ENCODE measurements around the gene ACTA2. TPM values are rescaled to one million over a fixed set of nuclear protein-coding genes. Genes with fewer than 3 reads are reported as not detected.

The ACTA2 gene
- total RNA-seq, 1 donor from 2014 or later: 19.0 TPM

DNA sequence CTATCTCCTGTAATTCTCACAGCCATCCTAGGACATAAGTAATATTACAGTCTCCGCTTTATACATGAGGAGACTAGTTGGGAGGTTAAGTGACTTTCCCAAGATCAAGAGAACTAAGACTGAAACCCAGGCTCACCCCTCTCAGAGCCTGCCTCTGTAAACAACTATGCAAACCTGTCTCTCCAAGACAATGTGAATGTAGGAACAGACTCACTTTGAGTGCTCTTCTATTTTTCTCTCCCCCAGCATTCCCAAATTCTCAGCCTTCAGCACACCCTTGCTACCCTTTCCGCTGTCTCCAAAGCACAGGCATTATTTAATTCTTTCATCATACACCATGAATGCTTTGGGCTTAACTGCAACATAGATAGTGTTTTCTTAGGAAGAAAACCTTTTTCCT, 13.6 kb downstream of the ACTA2 start:
- Mint-ChIP-seq H3K4me1 (peaks cover 4% of the 10 kb centered on the region), H3K36me3 (no peaks in the 10 kb centered on the region), H3K4me3 (no peak overlapping the region), H3K27ac (no peak overlapping the region), H3K9me3 (no peaks in the 10 kb centered on the region), H3K27me3 (ENCODE audit: insufficient read depth, low read depth) (no peaks in the 10 kb centered on the region)
- Histone ChIP-seq H4K20me1 (ENCODE audit: low read depth) (no peaks in the 10 kb centered on the region), H3K4me2 (no peak overlapping the region), H3K9ac (no peak overlapping the region), H3K4me1 (no peaks in the 10 kb centered on the region), H3K27me3 (no peaks in the 10 kb centered on the region), H3K4me3 (no peak overlapping the region), H3K79me2 (ENCODE audit: low read depth) (no peaks in the 10 kb centered on the region), H2AFZ (replicated peaks) (no peak overlapping the region), H3K36me3 (no peaks in the 10 kb centered on the region), H3K27ac (no peak overlapping the region), H3F3A (ENCODE audit: low read depth) (no peaks in the 10 kb centered on the region), H3K9me3 (ENCODE audit: low read depth) (no peaks in the 10 kb centered on the region)
- DNase-seq (ENCODE audit: low spot score): no peak
- TF ChIP-seq EZH2phosphoT487 (IDR thresholded peaks at IDR 0.05) (no peak), EZH2 (IDR thresholded peaks at IDR 0.05) (no peak)
- TF ChIP-seq, protein P1, sequence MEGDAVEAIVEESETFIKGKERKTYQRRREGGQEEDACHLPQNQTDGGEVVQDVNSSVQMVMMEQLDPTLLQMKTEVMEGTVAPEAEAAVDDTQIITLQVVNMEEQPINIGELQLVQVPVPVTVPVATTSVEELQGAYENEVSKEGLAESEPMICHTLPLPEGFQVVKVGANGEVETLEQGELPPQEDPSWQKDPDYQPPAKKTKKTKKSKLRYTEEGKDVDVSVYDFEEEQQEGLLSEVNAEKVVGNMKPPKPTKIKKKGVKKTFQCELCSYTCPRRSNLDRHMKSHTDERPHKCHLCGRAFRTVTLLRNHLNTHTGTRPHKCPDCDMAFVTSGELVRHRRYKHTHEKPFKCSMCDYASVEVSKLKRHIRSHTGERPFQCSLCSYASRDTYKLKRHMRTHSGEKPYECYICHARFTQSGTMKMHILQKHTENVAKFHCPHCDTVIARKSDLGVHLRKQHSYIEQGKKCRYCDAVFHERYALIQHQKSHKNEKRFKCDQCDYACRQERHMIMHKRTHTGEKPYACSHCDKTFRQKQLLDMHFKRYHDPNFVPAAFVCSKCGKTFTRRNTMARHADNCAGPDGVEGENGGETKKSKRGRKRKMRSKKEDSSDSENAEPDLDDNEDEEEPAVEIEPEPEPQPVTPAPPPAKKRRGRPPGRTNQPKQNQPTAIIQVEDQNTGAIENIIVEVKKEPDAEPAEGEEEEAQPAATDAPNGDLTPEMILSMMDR (IDR thresholded peaks at IDR 0.05): no peak

DNA sequence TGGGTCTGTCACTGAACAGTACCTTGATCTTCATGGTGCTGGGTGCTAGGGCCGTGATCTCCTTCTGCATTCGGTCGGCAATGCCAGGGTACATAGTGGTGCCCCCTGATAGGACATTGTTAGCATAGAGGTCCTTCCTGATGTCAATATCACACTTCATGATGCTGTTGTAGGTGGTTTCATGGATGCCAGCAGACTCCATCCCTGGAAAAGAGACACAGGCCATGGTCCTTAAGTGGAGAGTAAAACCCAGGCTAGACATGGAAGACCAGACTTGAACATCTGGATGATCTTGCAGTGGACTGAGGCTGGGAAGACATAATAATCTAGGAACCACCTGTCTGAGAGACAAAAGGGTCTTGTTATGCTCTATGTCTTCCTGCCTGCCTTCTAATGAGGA, 14.5 kb downstream of the ACTA2 start:
- Histone ChIP-seq H3K79me2 (ENCODE audit: low read depth) (no peaks in the 10 kb centered on the region), H3K36me3 (no peaks in the 10 kb centered on the region), H4K20me1 (ENCODE audit: low read depth) (no peaks in the 10 kb centered on the region), H2AFZ (replicated peaks) (no peak overlapping the region), H3K4me3 (no peak overlapping the region), H3K27ac (no peak overlapping the region), H3K9ac (no peak overlapping the region), H3K9me3 (ENCODE audit: low read depth) (no peaks in the 10 kb centered on the region), H3K27me3 (no peaks in the 10 kb centered on the region), H3K4me2 (no peak overlapping the region), H3K4me1 (no peaks in the 10 kb centered on the region), H3F3A (ENCODE audit: low read depth) (no peaks in the 10 kb centered on the region)
- Mint-ChIP-seq H3K4me3 (no peak overlapping the region), H3K36me3 (no peaks in the 10 kb centered on the region), H3K4me1 (peaks cover 4% of the 10 kb centered on the region), H3K9me3 (no peaks in the 10 kb centered on the region), H3K27me3 (ENCODE audit: insufficient read depth, low read depth) (no peaks in the 10 kb centered on the region), H3K27ac (no peak overlapping the region)
- DNase-seq (ENCODE audit: low spot score): no peak
- TF ChIP-seq EZH2 (IDR thresholded peaks at IDR 0.05) (no peak), EZH2phosphoT487 (IDR thresholded peaks at IDR 0.05) (no peak)
- TF ChIP-seq, protein P1 (IDR thresholded peaks at IDR 0.05): no peak

DNA sequence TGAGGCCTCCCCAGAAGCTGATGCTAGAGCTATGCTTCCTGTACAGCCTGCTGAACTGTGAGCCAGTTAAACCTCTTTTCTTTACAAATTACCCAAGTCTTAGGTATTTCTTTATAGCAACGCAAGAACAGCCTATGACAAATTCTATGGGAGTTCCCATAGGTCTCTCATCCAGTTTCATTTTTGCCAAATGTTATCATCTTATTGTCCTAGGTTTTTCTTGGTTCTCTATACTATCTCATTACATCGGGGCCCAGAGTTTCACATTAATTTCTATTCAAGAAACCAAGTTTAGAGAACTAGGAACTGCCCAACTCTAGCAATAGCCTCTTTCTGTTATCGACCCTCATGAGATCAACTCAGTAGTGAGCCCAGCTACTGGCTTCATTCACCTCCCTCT, 15.9 kb downstream of the ACTA2 start:
- H3K4me2 ChIP-seq: no peak overlapping the region
- H3K4me3 Mint-ChIP-seq: no peak overlapping the region
- H3K4me3 ChIP-seq: no peak overlapping the region
- H2AFZ ChIP-seq (replicated peaks): no peak overlapping the region
- DNase-seq (ENCODE audit: low spot score): no peak
- peaks cover 9% of the 10 kb centered on the region for H3K4me1 Mint-ChIP-seq
- no peaks in the 10 kb centered on the region for H3K4me1 ChIP-seq
- H3K27me3 Mint-ChIP-seq (ENCODE audit: insufficient read depth, low read depth): no peaks in the 10 kb centered on the region
- H3K79me2 ChIP-seq (ENCODE audit: low read depth): no peaks in the 10 kb centered on the region
- H3K9me3 Mint-ChIP-seq: no peaks in the 10 kb centered on the region
- no peaks in the 10 kb centered on the region for H3K36me3 Mint-ChIP-seq
- H3K9me3 ChIP-seq (ENCODE audit: low read depth): no peaks in the 10 kb centered on the region
- TF ChIP-seq EZH2phosphoT487 (IDR thresholded peaks at IDR 0.05): no peak
- TF ChIP-seq, protein P1 (IDR thresholded peaks at IDR 0.05): no peak
- no peak for TF ChIP-seq EZH2 (IDR thresholded peaks at IDR 0.05)
- no peaks in the 10 kb centered on the region for H3F3A ChIP-seq (ENCODE audit: low read depth)
- no peaks in the 10 kb centered on the region for H4K20me1 ChIP-seq (ENCODE audit: low read depth)
- no peak overlapping the region for H3K9ac ChIP-seq
- no peaks in the 10 kb centered on the region for H3K36me3 ChIP-seq
- no peak overlapping the region for H3K27ac ChIP-seq
- H3K27ac Mint-ChIP-seq: no peak overlapping the region
- H3K27me3 ChIP-seq: no peaks in the 10 kb centered on the region
